NB4 (cell line): Measurements from ENCODE around the gene ACAT2.

Source experiments
- DNase-seq: peaks from one replicate; pipeline ENCODE4 v3.0.0; 2010; ENCODE audit warnings: low read depth
- H3K4me3 ChIP-seq: one replicate; pipeline ENCODE4 v1.5.1; 2011; ENCODE audit warnings: mild to moderate bottlenecking, low read depth, low read length, moderate library complexity
- MYC ChIP-seq: IDR thresholded peaks from 2 replicates; pipeline ENCODE4 v1.6.1; 2011; ENCODE audit warnings: low read depth, low read length
- POLR2A ChIP-seq: IDR thresholded peaks from 2 replicates; pipeline ENCODE4 v1.6.1; 2011; ENCODE audit warnings: mild to moderate bottlenecking; ENCODE audit not compliant: insufficient read length; ENCODE audit errors: extremely low read depth
- TF ChIP-seq, protein P1 (sequence below): IDR thresholded peaks from one replicate; pipeline ENCODE4 v1.5.1; 2012; ENCODE audit warnings: low read depth, low read length
- TF ChIP-seq, protein P2 (sequence below): IDR thresholded peaks from 2 replicates; pipeline ENCODE4 v1.6.1; 2011; ENCODE audit warnings: low read depth, low read length

Gene ACAT2

GRCh38 chr6:159778131-159778530 is 16.3 kb downstream of the ACAT2 start:
- TF ChIP-seq, protein P1, sequence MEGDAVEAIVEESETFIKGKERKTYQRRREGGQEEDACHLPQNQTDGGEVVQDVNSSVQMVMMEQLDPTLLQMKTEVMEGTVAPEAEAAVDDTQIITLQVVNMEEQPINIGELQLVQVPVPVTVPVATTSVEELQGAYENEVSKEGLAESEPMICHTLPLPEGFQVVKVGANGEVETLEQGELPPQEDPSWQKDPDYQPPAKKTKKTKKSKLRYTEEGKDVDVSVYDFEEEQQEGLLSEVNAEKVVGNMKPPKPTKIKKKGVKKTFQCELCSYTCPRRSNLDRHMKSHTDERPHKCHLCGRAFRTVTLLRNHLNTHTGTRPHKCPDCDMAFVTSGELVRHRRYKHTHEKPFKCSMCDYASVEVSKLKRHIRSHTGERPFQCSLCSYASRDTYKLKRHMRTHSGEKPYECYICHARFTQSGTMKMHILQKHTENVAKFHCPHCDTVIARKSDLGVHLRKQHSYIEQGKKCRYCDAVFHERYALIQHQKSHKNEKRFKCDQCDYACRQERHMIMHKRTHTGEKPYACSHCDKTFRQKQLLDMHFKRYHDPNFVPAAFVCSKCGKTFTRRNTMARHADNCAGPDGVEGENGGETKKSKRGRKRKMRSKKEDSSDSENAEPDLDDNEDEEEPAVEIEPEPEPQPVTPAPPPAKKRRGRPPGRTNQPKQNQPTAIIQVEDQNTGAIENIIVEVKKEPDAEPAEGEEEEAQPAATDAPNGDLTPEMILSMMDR, result no peak
- TF ChIP-seq MYC, result no peak
- TF ChIP-seq, protein P2, sequence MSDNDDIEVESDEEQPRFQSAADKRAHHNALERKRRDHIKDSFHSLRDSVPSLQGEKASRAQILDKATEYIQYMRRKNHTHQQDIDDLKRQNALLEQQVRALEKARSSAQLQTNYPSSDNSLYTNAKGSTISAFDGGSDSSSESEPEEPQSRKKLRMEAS, result no peak
- no peak for TF ChIP-seq POLR2A
- H3K4me3 ChIP-seq, result no peak overlapping the region
- DNase-seq, result no peak

DNA sequence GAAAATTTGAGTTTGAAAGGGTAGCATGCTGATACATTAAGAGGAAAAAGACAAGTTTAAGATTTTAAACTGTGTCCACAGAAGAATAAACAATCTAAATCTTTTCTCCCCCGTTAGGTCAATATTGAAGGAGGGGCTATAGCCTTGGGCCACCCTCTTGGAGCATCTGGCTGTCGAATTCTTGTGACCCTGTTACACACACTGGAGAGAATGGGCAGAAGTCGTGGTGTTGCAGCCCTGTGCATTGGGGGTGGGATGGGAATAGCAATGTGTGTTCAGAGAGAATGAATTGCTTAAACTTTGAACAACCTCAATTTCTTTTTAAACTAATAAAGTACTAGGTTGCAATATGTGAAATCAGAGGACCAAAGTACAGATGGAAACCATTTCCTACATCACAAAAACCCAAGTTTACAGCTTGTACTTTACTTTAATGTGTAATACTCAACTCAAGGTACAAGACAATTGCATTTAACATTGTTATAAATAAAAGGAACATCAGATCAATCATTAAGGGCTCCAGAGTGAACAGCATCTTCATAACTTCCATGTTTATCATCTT is 16.8 kb downstream of the ACAT2 start:
- no peak overlapping the region for H3K4me3 ChIP-seq
- DNase-seq, result no peak
- TF ChIP-seq, protein P2, result no peak
- TF ChIP-seq POLR2A (no peak), MYC (no peak)
- TF ChIP-seq, protein P1, result no peak

GRCh38 chr6:159788276-159788675 is 26.4 kb downstream of the ACAT2 start:
- no peak for DNase-seq
- TF ChIP-seq POLR2A (no peak), MYC (no peak)
- TF ChIP-seq, protein P1, result no peak
- TF ChIP-seq, protein P2, result no peak

DNA sequence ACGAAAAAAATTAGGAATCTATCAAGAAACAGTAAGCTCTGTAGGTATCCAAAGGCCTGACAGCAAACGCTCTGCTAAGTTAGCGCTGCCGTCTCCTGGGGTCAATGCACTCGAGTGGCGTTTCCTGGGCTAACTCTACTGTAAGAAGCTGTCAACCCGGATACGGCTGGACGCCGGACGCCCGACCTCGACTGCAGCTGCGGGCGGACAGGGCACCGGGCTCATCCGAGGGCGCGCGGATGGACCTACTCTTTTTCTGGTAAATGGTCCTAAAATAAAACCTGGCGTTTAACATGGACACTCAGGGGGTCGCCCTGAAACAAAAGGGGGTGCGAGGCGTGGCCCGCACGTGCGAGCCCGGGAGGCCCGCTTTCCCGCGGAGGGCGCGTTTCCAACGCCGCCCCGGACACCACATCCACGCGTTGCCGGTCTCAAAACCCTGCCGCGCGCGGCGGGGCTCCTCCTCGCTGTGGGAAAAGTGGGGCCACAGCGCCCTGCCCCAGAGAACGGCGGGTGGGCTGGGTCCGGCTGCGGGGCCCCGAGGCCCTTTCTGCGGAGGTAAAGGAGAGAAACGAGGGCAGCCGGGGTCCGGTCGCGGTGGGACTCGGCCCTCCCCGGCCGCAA is 27.0 kb downstream of the ACAT2 start:
- TF ChIP-seq MYC (peak; percentile 68; the same call in 1 of the 2 replicates), POLR2A (no peak)
- TF ChIP-seq, protein P2, result peak; percentile 45; the same call in 1 of the 2 replicates
- peak; percentile 72 for DNase-seq
- H3K4me3 ChIP-seq, result peak overlapping the region; percentile 96

More at GRCh38 chr6:159788276-159788675, 26.4 kb downstream of the ACAT2 start:
- peak overlapping the region; percentile 96 for H3K4me3 ChIP-seq

DNA sequence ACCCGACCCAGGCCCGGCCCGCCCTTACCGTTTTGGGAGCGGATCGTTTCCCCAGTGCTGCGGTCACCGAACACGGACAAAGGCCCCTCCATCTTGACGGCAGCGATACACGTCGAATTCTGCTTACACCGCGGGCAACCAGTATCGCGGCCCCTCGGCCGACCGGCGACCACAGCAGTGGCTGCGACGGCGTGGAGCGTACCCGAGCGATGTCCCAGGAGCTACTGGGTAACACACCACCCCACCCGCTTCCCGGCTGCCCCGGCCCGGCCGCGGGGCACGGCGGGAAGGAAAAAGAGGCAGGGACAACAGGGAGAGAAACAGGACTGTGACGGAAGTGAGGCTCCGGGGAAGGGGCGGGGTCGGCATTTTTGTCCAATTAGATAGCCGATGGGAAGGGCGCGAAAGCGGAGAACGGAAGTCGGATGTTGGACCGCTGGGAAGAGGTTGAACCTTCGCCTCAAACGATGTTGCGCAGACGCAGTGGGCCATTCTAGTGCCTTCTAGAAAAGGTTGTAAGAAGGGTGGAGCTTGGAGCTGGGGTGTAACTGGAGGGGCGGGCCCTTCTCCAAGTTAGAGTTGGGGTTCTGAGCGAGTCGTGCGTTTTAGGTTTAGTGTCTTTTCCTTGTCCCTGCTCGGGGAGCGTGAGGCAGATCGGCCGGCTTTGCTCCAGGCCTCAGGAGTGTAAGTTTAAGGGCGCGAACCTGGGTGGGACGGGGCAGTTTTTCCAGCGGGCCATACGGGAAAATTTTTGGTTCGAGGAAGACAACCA is 27.7 kb downstream of the ACAT2 start, which contains the start of gene TCP1:
Gene TCP1 (minus strand): TSS at position 226 of the 772 bp plus-strand sequence. CDS start 134 bp downstream, at position 92.
- DNase-seq, result peak; percentile 100
- TF ChIP-seq, protein P2, result no peak
- peak; percentile 94 for TF ChIP-seq POLR2A
- peak within 1 kb of the TSS; percentile 96 for H3K4me3 ChIP-seq

- peak; percentile 100 for DNase-seq
- peak within 1 kb of the TSS; percentile 96 for H3K4me3 ChIP-seq
- TF ChIP-seq POLR2A, result peak; percentile 74
- TF ChIP-seq MYC, result peak; percentile 87
- TF ChIP-seq, protein P1, result no peak
- TF ChIP-seq, protein P2, result peak; percentile 81
Observed at GRCh38 chr6:159790149-159790955, 28.5 kb downstream of the ACAT2 start, which contains the start of gene MRPL18. Gene MRPL18 (plus strand): TSS chr6:159790467. CDS start chr6:159790588, 121 bp downstream.
